Stimulated activated naive CD4-positive, alpha-beta T cell treated with Interleukin-2 at 50 U/mL for 16 hours (primary cell): ENCODE measurements around the gene UCK2.

Experiments
- DNase-seq: peaks from one replicate; lab custom pipeline; 2025; lab: John Stamatoyannopoulos, UW

Gene UCK2

DNA sequence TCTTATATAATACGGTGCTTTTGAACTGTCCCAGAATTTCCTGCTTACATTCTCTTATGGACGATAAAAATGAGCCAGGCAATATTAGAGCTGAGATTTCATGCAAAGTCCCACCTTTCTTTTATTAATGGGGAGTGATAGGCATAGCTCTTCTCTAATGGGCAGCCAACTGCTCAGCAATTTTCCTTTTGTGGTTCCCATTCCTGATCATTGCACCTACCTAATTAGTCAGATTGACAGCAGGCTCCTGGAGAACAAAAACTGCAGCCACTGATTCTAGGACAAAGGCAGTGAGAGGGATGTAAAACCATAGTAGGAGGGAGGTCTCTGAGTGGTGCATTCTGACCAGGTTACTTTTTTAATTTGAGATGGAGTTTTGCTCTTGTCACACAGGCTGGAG is 110.4 kb downstream of the UCK2 start:
- DNase-seq: no peak

DNA sequence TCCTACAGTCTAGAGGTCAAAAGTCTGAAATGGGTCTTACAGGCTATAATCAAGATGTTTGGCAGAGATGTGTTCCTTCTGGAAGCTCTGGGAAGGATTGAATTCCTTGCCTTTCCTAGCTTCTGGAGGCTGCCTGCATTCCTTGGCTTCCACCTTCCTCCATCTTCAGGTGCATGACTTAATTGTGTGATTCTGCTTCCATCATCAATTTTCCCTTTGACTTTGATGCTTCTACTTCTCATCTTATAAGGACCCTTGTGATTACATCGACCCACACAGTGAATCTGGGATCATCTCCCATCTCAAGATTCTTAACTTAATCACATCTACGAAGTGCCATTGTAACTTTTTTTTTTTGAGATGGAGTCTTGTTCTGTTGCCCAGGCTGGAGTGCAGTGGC is 111.4 kb downstream of the UCK2 start:
- DNase-seq: no peak

DNA sequence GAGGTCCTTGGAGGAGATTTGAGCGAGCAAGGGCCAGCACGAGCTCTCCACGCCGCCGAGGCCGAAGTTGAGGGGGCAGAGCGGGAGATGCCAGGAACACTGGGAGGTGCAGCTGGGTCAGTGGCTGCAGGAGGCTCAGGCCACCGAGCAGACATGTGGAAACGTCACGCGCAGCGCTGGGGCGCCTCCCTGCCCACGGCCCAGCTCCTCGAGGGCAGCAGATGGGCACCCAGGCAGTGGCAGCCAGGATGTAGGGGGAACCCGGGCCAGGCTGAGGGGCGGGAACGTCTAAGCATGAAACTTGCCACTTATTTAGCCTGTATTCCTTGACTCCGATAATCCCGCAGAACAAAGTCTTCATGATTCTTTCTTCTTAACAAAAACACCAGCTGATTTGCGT is 114.1 kb downstream of the UCK2 start:
- no peak for DNase-seq

DNA sequence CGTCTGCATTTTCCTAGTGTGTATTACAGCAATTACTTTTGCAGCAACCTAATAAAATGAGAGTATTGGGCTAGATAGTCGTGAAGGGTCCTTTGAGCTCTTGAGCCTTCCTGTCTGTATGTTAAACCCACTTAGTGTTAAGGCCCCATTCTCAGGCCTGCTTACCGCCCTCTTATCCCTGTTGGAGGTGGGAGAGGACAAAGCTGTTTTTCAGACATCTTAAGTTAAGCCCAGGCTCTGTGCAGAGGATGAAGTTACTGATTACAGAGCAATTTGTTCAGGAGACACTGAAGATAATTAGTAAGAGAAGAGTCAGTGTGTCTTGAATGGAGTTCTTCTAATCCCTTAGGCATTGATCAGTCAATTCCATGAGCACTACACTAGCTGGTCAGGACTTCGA is 114.6 kb downstream of the UCK2 start:
- no peak for DNase-seq

DNA sequence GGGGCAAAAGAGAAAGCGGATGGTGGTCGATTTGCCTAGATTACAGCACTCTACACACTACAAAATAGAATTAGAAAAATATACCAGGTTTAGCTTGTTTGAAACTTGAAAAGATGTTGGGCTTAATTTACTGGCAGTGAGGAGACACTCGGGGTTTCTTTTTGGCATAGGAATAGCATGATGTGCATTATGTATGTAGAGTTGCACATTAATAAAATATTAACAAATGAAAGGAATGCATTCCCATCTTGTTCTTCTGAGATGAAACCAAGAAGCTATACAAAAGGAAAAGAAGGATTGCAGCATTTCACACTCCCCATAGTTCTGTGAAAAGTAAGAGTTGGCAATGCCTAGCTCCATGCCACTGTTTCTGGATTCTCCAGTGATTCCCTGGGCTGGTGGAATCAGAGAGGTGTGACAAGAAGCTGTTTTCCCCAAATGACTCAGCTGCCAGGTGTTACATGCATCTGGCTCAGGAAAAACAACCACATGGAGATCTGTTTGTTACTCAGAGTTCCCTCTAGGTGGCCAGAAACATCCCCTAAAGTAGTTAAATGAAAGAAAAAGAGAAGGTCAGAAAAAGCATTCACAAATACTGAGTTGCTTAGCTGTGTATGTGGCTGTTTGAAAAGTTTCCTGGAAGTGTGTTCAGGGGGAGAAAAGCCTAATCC is 115.6 kb downstream of the UCK2 start:
- DNase-seq: no peak

DNA sequence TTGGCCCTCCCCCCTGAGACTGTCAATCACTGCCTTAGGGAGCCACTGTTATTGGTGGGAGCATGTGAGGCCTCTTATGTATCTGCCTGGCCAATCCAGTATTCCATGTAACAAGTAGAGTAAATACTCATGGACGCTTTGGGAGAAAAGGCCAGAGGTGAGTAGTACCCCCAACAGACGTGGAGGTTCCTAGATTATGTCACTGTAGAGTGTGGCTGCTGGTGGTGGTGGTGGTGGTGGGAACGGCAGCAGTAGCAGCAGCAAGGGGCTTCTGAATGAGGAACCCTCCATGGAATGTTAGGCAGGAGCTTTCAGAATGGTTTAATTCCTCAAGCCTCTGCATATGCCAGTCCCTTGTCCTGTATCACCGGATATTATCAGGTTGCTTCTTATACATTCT is 118.5 kb downstream of the UCK2 start:
- DNase-seq: no peak

DNA sequence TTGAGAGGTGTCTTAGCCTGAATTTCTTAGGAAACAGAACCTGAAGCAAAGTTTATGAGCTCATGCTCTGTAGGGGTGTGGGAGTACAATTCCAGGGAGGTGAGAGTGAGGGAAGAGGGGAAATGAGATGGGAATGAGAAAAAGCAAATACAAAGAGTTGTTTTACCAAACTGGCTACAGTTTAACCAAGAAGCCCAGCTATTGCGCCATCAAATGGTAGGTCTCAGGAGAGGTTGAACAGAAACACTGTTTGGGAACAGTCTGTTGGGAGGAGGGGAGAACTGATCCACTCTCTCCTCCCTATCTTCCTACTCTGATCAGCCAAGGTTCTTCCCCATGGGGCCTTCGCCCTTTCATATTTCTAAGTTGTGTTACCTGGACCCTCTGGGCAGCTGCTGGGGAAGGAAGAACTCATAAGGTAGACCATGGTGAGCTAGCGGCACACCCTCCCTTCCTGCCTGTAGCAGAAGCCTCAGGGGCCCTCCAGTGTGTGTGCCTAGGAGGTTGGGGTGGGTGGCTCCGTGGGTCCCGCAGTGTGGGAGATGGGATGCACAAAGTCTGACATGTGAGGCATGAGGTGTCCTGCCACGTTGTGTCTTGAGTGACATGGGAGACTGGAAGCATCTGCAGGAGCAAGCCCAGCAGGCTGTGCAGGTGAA is 120.5 kb downstream of the UCK2 start:
- DNase-seq: no peak

DNA sequence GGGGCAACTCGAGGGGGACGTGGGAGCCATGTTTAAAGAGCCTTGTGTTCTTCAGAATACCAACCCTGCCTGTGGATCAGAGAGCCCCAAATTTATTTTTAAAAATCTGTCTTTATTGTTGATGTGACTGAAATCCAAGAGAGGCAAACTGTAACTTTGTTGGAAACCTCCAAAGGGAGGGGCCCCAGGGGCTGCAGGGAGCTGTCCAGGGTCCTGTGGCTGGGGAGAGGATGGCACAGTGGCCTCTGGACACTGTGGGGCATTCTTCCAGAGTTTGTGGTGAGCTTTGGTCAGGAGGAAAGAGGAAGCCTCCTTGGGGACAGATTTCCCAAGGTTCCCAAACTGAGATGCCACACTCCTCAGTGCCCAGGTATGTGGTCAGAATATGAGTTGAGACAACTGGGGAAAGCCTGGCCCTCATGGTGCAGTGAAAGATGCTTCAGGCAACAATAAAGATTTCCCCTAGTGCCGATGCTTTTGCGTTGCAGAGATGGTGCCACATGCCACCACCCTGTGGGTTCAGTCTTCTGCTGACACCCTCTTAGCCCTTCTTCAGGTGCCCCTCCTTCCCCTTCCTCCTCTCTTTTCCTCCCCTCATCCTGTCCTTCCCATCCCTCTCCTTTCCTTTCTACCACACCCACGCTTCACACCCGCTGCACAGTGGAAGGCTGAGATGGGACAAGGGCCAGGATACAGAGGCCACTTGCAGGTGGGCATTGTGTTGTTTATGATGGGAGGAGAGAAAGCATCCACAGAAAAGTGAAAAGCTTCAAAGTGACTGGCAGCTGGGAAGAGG is 122.1 kb downstream of the UCK2 start:
- no peak for DNase-seq

DNA sequence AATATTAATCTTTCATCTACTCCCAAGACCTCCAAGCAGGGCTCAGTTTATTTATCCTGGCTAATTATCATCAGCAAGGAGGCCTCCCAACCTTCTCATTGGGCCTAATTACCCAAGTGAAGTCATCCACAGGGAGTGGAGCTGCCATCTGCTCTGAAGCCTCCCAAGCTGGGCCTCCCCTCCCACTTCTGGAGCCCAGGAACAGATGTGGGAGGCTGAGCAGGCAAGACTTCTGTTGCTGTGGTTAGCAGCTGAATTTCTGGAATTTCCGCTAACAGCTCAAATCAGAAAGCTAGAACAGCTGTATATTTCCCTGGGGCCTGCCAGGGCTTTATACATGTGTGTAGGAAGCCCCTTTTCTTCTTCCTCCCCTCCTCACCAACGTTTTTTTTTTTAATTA is 127.5 kb downstream of the UCK2 start:
- no peak for DNase-seq

DNA sequence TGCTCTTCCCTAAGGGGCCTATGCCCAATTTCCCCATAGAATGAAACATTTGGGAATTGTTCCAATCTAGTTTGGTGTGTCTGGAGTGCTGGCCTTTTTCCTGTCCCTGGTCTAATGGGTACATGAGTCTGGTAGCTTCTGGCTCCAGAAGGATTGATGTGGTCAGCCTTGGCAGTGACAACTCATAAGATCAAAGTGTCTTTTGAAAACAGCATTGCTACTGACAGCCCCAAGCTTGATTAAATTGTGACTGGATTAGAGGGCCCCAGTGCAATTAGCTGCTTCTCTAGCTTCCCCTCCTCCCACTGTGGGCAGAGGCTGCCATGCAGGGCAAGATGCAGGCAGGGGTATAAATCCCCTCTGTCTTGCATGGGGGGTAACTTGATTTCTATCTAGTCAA is 130.9 kb downstream of the UCK2 start:
- no peak for DNase-seq

DNA sequence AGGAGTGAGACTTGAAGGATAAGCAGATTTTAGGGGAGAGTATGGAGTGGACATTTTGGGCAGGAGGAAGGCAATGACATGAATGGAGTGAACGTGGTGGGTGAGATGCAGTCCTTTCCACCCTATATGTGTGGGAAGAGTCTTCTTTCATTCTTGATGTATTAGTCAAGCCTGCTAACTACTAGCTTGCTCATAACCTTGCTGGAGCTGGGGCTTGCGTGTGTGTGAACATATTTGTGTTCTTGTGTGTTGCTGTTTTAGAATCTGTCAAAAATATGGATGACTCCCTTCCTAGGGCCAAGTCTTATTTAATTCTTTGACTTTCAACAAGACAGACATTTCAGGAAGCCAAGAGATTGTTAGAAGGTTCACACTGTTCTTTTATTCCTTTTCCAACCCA is 132.7 kb downstream of the UCK2 start:
- no peak for DNase-seq

DNA sequence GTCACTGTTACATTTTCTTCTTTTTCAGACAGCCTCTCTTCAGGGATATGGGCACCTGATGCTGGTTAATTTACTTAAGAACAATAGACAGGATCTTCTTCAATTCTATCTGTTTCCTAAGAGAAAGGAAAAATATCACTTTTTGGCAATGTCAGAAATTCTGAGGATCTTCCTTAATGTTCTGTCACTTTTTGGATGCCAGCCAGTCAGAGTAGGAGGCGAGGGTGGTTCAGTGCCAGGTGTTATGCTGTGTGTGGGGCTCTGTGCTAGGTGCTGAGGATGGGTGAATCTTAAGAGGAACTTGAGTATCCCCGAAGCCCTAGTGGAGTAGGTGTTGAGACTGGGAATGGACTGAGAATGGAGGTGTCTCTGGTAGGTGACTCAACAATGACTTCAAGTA is 133.5 kb downstream of the UCK2 start:
- no peak for DNase-seq
